Progenitor cell of endocrine pancreas (in vitro differentiated cells): Measurements from ENCODE around the gene TDP2. TPM values are rescaled to one million over a fixed set of nuclear protein-coding genes. Genes with fewer than 3 reads are reported as not detected.

ENCODE experiments used
- DNase-seq: peaks from one replicate; pipeline ENCODE4 v3.0.0; 2021; ENCODE audit warnings: low spot score; ENCODE audit not compliant: unreplicated experiment
- H3K27ac Mint-ChIP-seq: 2 replicates; pipeline ENCODE4 v1.8.0; 2021; ENCODE audit warnings: mild to moderate bottlenecking, moderate library complexity, mixed read lengths
- H3K27me3 Mint-ChIP-seq: 2 replicates; pipeline ENCODE4 v1.8.0; 2021; ENCODE audit warnings: mixed read lengths
- H3K36me3 Mint-ChIP-seq: 2 replicates; pipeline ENCODE4 v1.8.0; 2022; ENCODE audit warnings: mixed read lengths; ENCODE audit not compliant: insufficient read depth
- H3K4me1 Mint-ChIP-seq: 2 replicates; pipeline ENCODE4 v1.8.0; 2021; ENCODE audit warnings: low read depth, mixed read lengths
- H3K4me3 Mint-ChIP-seq: 2 replicates; pipeline ENCODE4 v1.8.0; 2021; ENCODE audit warnings: low read depth, mild to moderate bottlenecking, moderate library complexity, mixed read lengths
- H3K9me3 Mint-ChIP-seq: 2 replicates; pipeline ENCODE4 v1.8.0; 2021; ENCODE audit warnings: low read depth, mixed read lengths
- CTCF ChIP-seq: fragments of 200-600 bp; sonication (generic); IDR thresholded peaks from one replicate; pipeline ENCODE4 v1.5.0; 2021; ENCODE audit warnings: antibody characterized with exemption, mild to moderate bottlenecking; ENCODE audit not compliant: unreplicated experiment
- total RNA-seq: library from RNA; stranded (reverse); gene quantifications from 2 replicates; pipeline ENCODE4 v1.2.1, GENCODE V29; 2021

The TDP2 gene
- total RNA-seq, 1 donor from 2014 or later: 65.6 TPM

DNA sequence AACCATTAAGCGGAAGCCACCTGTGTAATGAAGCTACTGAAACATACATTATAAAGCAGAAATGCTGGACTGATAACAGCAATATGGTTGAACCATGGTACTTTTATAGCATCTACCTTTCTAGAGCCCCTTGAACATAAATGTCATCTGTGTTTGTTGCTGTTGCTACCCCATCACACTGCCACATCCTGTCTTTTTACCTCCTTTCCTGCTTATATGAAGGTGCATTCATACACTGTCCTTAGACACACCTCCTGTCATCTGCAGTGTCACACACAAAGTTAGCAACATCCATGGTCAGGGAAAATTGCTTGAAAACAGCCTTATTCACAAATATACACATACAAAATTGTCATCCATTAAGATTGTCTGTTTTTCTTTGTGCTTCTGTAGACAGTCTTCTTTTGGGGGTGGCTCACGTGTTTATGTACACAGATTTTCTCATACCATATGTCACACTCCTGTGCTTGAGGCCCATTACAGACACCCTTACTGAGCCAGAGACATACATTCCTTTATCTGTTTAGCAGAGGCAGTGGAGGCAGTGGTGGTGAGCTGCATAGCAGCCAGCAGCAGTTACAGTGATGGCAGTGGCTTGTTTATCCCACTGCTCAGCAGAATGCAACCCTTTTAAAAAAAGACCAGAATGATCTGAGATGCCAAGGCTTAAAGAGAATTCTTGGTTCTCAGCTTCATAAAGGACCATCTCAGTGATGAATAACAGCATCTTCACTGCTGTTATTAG is 26.3 kb upstream of the TDP2 start:
- DNase-seq: no peak
- H3K9me3 Mint-ChIP-seq: no peaks in the 10 kb centered on the region
- H3K27me3 Mint-ChIP-seq: no peaks in the 10 kb centered on the region
- no peak overlapping the region for H3K27ac Mint-ChIP-seq
- peaks cover 3% of the 10 kb centered on the region for H3K36me3 Mint-ChIP-seq
- TF ChIP-seq CTCF: no peak
- H3K4me3 Mint-ChIP-seq: no peak overlapping the region
- peaks cover 7% of the 10 kb centered on the region for H3K4me1 Mint-ChIP-seq

DNA sequence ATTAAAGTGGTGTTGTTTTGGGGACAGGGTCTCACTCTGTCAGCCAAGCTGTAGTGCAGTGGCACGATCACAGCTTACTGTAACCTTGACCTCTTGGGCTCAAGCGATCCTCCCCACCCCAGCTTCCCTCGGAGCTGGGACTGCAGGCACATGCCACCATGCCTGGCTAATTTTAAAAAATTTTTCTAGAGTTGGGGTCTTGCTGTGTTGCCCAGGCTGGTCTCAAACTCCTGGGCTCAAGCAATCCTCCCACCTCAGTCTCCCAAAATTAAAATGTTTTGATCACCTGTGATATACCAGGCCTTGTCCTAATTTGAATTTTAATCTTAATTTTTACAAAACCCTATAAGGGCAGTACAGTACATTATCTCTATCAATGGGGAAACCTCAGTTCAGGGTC is 25.7 kb upstream of the TDP2 start:
- no peak for DNase-seq
- H3K27ac Mint-ChIP-seq: no peak overlapping the region
- H3K27me3 Mint-ChIP-seq: no peaks in the 10 kb centered on the region
- H3K9me3 Mint-ChIP-seq: no peaks in the 10 kb centered on the region
- no peak overlapping the region for H3K4me3 Mint-ChIP-seq
- H3K4me1 Mint-ChIP-seq: peaks cover 3% of the 10 kb centered on the region
- H3K36me3 Mint-ChIP-seq: peaks cover under 1% of the 10 kb centered on the region
- TF ChIP-seq CTCF: no peak

DNA sequence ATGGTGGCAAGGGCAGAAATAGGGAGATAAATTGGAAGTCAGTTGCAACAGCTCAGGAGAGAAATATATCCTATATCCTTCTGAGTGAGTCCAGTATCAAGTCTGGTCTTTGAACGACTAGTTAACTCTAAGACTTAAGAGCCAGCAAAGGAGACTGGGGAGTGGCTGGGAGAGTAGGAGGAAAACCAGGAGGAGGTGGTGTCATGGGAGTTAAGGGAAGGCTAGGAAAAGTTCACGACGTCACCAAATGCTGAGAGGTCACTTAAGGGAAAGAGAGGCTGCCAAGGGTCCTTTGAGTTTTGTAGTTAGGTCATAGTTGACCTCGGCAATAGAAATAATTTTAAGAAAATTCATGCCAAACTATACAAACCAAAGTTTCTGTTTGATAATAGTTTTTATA is 25.3 kb upstream of the TDP2 start:
- TF ChIP-seq CTCF: no peak
- no peak for DNase-seq
- Mint-ChIP-seq H3K36me3 (peaks cover 5% of the 10 kb centered on the region), H3K27ac (no peak overlapping the region), H3K4me1 (peaks cover 3% of the 10 kb centered on the region), H3K27me3 (no peaks in the 10 kb centered on the region), H3K9me3 (no peaks in the 10 kb centered on the region), H3K4me3 (no peak overlapping the region)

DNA sequence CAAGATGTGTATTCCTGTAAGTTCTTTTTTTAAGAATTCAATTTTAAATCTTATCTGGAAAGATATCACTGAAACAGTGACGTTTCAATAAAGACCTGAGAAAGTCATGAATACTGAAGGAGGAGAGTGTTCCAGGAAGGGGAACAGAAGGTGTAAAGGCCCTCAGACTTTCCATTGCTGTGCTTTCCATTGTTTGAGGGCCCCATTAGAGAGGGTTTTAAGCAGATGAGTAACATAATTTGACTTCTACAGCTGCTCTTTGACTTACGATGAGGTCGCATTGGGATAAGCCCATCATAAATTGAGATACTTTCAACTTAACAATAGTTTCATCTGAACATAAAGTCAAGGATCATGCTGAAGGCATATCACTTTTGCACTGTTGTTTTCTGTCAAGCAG is 24.9 kb upstream of the TDP2 start:
- H3K4me3 Mint-ChIP-seq: no peak overlapping the region
- TF ChIP-seq CTCF: no peak
- no peak for DNase-seq
- no peaks in the 10 kb centered on the region for H3K27me3 Mint-ChIP-seq
- peaks cover 6% of the 10 kb centered on the region for H3K36me3 Mint-ChIP-seq
- peaks cover 3% of the 10 kb centered on the region for H3K4me1 Mint-ChIP-seq
- H3K9me3 Mint-ChIP-seq: no peaks in the 10 kb centered on the region
- H3K27ac Mint-ChIP-seq: no peak overlapping the region

- no peak for DNase-seq
- Mint-ChIP-seq H3K4me1 (peaks cover 3% of the 10 kb centered on the region), H3K4me3 (no peak overlapping the region), H3K27me3 (no peaks in the 10 kb centered on the region), H3K36me3 (peaks cover 6% of the 10 kb centered on the region), H3K9me3 (no peaks in the 10 kb centered on the region), H3K27ac (no peak overlapping the region)
- no peak for TF ChIP-seq CTCF
Observed at GRCh38 chr6:24690593-24690992, 23.9 kb upstream of the TDP2 start.
